ENCODE measurements around the gene HAO1. TPM values are rescaled to one million over a fixed set of nuclear protein-coding genes. Genes with fewer than 3 reads are reported as not detected.

Gene HAO1
- total RNA-seq, 1 donor from 2014 or later, result not detected

DNA sequence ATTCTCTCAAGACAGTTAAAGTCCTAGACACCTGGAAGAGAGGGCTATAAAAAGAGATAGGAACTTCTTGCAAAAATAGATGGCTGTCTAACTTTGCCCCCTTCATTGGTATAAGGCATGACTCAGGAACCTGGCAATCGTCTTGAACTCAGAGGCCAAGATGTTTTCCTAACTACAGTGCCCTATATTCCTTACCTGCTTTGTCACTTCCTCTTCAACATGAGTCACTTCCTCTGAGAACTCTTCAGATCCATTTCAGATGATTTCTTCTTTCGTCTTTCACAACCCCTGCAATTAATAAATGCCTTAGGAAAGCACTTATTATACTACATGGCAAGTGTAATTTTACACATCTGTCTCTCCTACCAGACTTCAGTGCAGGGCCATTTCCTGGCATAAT, 83.5 kb downstream of the HAO1 start:
- no peak overlapping the region for H3K4me3 ChIP-seq (ENCODE audit: low read depth, low read length)
- DNase-seq (ENCODE audit: low read depth) (peak; percentile 97), FAIRE-seq (no peak)
- TF ChIP-seq, protein P1, sequence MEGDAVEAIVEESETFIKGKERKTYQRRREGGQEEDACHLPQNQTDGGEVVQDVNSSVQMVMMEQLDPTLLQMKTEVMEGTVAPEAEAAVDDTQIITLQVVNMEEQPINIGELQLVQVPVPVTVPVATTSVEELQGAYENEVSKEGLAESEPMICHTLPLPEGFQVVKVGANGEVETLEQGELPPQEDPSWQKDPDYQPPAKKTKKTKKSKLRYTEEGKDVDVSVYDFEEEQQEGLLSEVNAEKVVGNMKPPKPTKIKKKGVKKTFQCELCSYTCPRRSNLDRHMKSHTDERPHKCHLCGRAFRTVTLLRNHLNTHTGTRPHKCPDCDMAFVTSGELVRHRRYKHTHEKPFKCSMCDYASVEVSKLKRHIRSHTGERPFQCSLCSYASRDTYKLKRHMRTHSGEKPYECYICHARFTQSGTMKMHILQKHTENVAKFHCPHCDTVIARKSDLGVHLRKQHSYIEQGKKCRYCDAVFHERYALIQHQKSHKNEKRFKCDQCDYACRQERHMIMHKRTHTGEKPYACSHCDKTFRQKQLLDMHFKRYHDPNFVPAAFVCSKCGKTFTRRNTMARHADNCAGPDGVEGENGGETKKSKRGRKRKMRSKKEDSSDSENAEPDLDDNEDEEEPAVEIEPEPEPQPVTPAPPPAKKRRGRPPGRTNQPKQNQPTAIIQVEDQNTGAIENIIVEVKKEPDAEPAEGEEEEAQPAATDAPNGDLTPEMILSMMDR (IDR thresholded peaks at IDR 0.05; ENCODE audit: insufficient read depth, low read length, severe bottlenecking), result no peak
- no peaks in the 10 kb centered on the region for H3K36me3 ChIP-seq (ENCODE audit: control insufficient read depth, insufficient read depth, low read length)
- H3K27me3 ChIP-seq (ENCODE audit: control insufficient read depth, insufficient read depth, low read length), result no peaks in the 10 kb centered on the region

DNA sequence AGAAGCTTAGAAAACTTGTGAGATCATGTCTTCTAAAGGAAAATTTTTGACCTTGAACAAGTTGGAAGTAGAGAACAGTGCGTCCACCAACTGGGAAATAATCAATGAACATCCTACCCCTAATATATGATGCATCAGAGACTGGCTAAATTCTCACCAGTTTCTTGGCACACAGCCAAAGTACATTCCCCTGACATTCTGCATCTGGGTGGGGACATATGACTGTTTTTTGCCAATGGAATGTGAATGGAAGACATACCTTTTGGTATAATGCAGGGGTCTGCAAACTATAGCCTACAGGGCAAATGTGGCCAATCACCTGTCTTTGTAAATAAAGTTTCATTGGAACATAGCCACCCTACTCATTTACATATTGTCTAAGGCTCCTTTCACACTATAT, 84.7 kb downstream of the HAO1 start:
- Histone ChIP-seq H3K4me3 (ENCODE audit: low read depth, low read length) (no peak overlapping the region), H3K36me3 (ENCODE audit: control insufficient read depth, insufficient read depth, low read length) (no peaks in the 10 kb centered on the region), H3K27me3 (ENCODE audit: control insufficient read depth, insufficient read depth, low read length) (no peaks in the 10 kb centered on the region)
- TF ChIP-seq, protein P1 (IDR thresholded peaks at IDR 0.05; ENCODE audit: insufficient read depth, low read length, severe bottlenecking), result no peak
- DNase-seq (ENCODE audit: low read depth) (peak; percentile 46), FAIRE-seq (no peak)

DNA sequence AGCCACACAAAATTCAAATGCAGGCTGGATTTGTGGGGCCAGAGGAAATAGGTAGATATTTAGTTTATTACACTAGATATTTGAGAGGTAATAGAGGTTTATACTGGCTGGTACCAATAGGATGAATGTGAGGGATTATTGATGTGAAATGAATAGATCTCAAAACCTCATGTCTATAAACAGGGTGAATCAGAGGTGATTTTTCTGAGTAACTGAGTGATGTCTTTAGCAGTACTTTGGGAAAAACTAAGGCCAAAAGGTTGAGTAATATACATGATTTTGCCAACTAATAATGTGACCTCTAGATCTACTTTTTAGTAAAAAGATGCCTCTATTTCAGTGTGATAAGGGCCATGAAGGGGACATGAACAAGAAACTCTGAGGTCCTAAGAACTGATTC, 86.8 kb downstream of the HAO1 start:
- Histone ChIP-seq H3K27me3 (ENCODE audit: control insufficient read depth, insufficient read depth, low read length) (no peaks in the 10 kb centered on the region), H3K4me3 (ENCODE audit: low read depth, low read length) (no peak overlapping the region), H3K36me3 (ENCODE audit: control insufficient read depth, insufficient read depth, low read length) (no peaks in the 10 kb centered on the region)
- FAIRE-seq (no peak), DNase-seq (ENCODE audit: low read depth) (peak; percentile 69)
- TF ChIP-seq, protein P1 (IDR thresholded peaks at IDR 0.05; ENCODE audit: insufficient read depth, low read length, severe bottlenecking), result no peak

DNA sequence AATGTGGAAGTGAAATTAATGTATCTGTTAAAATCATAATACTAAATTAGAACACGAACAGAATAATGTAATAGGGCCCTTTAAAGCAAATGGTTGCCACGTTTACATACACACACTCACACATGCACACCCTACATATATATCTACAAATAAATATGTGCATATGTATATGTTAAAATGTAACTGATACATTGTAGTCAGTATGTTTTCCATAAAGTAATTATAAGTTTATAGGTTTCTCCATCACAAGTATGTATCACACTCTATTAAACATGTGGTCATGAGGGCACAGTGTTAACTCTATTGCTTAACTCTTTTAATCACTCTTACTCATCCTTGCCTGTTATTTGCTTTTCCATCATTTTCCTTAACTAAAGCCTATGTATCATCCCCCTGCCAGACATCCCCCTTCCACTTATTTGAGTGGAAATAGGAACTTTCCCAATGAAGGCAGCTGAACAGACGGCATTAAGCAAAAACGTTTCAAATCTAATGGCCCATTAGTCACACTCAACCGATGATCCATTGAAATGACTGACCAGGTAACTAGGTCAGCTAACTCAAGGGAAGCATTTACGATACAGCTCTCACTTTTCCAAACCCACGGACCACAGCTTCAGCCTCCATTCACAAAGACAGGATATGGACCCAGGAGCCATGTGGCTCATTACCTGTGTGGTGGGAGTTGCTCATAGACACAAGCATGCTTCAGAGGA, 89.3 kb downstream of the HAO1 start:
- TF ChIP-seq, protein P1 (IDR thresholded peaks at IDR 0.05; ENCODE audit: insufficient read depth, low read length, severe bottlenecking), result no peak
- Histone ChIP-seq H3K4me3 (ENCODE audit: low read depth, low read length) (no peak overlapping the region), H3K27me3 (ENCODE audit: control insufficient read depth, insufficient read depth, low read length) (no peaks in the 10 kb centered on the region), H3K36me3 (ENCODE audit: control insufficient read depth, insufficient read depth, low read length) (no peaks in the 10 kb centered on the region)
- FAIRE-seq, result no peak
- peak; percentile 97 for DNase-seq (ENCODE audit: low read depth)

DNA sequence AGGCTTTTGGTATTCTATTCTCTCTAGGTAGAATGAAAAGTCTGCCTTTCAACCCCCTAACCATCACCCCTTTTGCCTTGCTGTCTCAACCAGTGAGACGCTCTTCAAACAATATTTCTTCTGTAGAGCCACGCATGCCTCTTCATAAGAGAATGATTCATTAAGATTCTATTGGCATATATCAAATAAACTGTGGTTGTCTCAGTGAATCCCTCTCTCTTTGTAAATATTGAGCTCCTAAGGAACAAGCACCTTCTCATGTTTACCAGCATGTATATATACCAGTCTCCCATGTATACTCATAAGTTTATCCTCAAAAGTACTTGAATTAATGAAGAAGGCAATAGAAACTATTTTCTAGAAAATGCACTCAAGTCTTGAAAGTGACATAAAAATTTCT, 90.6 kb downstream of the HAO1 start:
- H3K36me3 ChIP-seq (ENCODE audit: control insufficient read depth, insufficient read depth, low read length), result no peaks in the 10 kb centered on the region
- TF ChIP-seq, protein P1 (IDR thresholded peaks at IDR 0.05; ENCODE audit: insufficient read depth, low read length, severe bottlenecking), result no peak
- no peak for FAIRE-seq
- H3K27me3 ChIP-seq (ENCODE audit: control insufficient read depth, insufficient read depth, low read length), result no peaks in the 10 kb centered on the region
- H3K4me3 ChIP-seq (ENCODE audit: low read depth, low read length), result no peak overlapping the region
- peak; percentile 68 for DNase-seq (ENCODE audit: low read depth)

DNA sequence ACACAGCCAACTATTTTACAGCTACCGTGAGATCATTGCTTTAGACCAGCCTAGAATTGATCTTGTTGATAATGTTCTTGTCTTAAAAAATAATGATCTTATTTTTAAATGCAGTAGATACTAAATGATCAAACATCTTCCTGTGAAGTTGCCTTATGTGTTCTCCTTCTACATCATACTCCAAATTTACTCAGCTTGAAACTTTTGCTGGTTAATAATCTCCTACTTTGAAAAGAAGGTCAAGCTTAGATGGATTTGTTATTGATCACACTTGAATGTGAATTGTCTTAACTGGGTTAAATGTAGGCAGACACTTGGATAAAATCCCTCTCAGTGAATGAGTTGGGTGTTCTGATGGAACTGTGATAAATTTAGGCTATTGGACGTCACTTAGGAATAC, 91.9 kb downstream of the HAO1 start:
- no peak for DNase-seq (ENCODE audit: low read depth)
- H3K4me3 ChIP-seq (ENCODE audit: low read depth, low read length), result no peak overlapping the region
- H3K36me3 ChIP-seq (ENCODE audit: control insufficient read depth, insufficient read depth, low read length), result no peaks in the 10 kb centered on the region
- no peak for FAIRE-seq
- TF ChIP-seq, protein P1 (IDR thresholded peaks at IDR 0.05; ENCODE audit: insufficient read depth, low read length, severe bottlenecking), result no peak
- H3K27me3 ChIP-seq (ENCODE audit: control insufficient read depth, insufficient read depth, low read length), result no peaks in the 10 kb centered on the region
